Right atrium auricular region (tissue), 2 donors: Measurements from ENCODE around the gene PFDN1. TPM values are rescaled to one million over a fixed set of nuclear protein-coding genes. Genes with fewer than 3 reads are reported as not detected.

ENCODE experiments used
- DNase-seq: peaks from one replicate; pipeline ENCODE4 v3.0.0-alpha.2; 2019; ENCODE audit warnings: low spot score
- H3K27ac ChIP-seq, 2 donors: fragments of 200-600 bp; sonication (generic); 1 replicate in 1 of 2; 2 replicates in 1 of 2; pipeline ENCODE4 v1.5.1; 2016 to 2019
- H3K27me3 ChIP-seq, 2 donors: fragments of 200-600 bp; sonication (generic); one replicate each; pipeline versions ENCODE4 v1.5.1 to v1.6.0; 2017 to 2019
- H3K36me3 ChIP-seq: fragments of 200-600 bp; sonication (generic); one replicate; pipeline ENCODE4 v1.5.1; 2016
- H3K4me1 ChIP-seq, 2 donors: fragments of 200-600 bp; sonication (generic); one replicate each; pipeline versions ENCODE4 v1.5.1 to v1.6.0; 2017 to 2019
- H3K4me3 ChIP-seq, 2 donors: fragments of 200-600 bp; sonication (generic); 1 replicate in 1 of 2; 2 replicates in 1 of 2; pipeline ENCODE4 v1.5.1; 2017 to 2019; ENCODE audit warnings: mild to moderate bottlenecking in 1 of 2, moderate library complexity in 1 of 2
- H3K9me3 ChIP-seq, 2 donors: fragments of 200-600 bp; sonication (generic); one replicate each; pipeline ENCODE4 v1.5.1; 2019
- total RNA-seq, 2 donors: library from RNA; depleted of rRNA; stranded (reverse); fragments of >200 nt; gene quantifications; one replicate each; pipeline ENCODE4 v1.1.0, GENCODE V29; 2016
- TF ChIP-seq, protein P1 (sequence below), 2 donors: fragments of 200-600 bp; sonication (generic); IDR thresholded peaks; one replicate each; pipeline ENCODE4 v1.5.1; 2019; ENCODE audit warnings: antibody characterized with exemption in 2 of 2

Gene PFDN1
- total RNA-seq, 2 donors from 2014 or later = 80.4 to 123 TPM

DNA sequence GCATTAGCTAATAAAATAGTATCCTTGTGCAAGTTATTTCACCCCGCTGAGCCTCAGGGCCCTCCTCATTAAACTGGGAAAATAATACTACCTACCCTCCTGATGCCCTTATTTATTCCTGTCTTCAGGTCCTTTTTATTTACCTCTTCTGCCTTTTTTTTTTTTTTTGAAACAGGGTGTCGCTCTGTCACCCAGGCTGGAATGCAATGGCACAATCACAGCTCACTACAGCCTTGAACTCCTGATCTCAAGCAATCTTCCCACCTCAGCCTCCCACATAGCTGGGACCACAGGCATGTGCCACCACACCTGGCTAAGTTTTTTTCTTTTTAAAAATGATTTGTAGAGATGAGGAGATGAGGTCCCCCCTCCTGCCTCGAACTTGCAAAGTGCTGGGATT is 22.6 kb upstream of the PFDN1 start:
- Histone ChIP-seq H3K27me3 (no peaks in the 10 kb centered on the region), H3K9me3 (no peaks in the 10 kb centered on the region), H3K4me3 (no peak overlapping the region), H3K27ac (no peak overlapping the region), H3K4me1 (peaks cover 0 to 58% of the 10 kb centered on the region in 2 donors), H3K36me3 (no peaks in the 10 kb centered on the region)
- no peak for DNase-seq
- TF ChIP-seq, protein P1, sequence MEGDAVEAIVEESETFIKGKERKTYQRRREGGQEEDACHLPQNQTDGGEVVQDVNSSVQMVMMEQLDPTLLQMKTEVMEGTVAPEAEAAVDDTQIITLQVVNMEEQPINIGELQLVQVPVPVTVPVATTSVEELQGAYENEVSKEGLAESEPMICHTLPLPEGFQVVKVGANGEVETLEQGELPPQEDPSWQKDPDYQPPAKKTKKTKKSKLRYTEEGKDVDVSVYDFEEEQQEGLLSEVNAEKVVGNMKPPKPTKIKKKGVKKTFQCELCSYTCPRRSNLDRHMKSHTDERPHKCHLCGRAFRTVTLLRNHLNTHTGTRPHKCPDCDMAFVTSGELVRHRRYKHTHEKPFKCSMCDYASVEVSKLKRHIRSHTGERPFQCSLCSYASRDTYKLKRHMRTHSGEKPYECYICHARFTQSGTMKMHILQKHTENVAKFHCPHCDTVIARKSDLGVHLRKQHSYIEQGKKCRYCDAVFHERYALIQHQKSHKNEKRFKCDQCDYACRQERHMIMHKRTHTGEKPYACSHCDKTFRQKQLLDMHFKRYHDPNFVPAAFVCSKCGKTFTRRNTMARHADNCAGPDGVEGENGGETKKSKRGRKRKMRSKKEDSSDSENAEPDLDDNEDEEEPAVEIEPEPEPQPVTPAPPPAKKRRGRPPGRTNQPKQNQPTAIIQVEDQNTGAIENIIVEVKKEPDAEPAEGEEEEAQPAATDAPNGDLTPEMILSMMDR (IDR thresholded peaks at IDR 0.05) = no peak

DNA sequence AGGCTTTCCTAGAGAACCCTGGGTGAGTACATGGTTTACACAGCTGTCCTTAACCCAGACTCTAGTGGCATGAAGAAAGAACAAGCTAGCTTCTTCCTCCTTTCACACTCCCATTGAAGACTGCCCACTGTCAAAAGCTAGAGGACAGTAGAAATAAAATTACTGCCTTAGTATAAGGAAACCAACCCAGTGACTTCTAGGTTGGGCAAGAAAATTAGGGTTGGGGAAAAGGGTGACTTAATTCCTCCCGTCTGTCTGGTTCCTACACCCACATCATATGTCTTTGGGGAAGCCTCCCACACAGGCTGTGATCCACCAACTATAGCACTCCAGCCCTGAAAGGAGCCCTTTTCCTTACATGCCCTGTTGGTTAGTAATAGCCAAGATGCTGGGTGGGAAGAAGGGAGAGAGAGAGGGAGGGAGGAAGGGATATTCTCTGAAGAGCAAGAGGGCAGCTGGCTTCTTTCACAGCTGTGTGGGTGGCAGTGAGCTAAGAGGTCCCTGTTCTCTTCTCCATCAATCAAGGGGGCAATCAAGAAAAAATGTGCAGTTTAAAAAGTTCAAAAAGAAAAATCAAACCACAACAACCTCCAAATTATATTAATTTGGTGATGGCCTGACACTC is 21.8 kb upstream of the PFDN1 start:
- Histone ChIP-seq H3K9me3 (no peaks in the 10 kb centered on the region), H3K27me3 (no peaks in the 10 kb centered on the region), H3K4me1 (peaks cover 0 to 58% of the 10 kb centered on the region in 2 donors), H3K4me3 (no peak overlapping the region), H3K36me3 (no peaks in the 10 kb centered on the region), H3K27ac (no peak overlapping the region)
- no peak for DNase-seq
- TF ChIP-seq, protein P1 (IDR thresholded peaks at IDR 0.05) = no peak

DNA sequence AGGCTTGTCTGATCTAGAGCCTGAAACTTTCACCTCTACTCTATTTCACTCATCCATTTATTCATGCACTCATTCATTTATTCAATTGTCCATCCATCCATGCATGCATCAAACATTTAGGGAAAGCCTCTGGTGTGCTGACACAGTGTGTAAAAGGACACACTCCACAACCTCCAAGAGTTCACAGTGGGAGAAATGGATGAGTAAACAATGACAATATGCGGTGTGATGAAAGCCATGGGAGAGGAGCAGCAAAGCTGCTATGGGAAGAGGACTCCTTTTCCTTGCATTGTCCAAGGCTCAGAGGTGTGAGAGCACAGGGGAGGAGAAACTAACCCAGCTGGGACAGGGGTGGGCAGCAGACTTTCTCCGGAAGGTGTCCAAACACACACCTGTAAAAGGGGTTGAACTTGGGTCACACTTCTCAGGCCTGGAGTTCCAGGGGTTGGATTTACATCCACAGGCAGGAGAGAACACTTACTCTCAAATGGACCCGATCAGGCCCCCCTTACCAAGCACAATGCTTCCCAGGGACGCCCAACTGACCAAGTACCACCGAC is 21.2 kb upstream of the PFDN1 start:
- TF ChIP-seq, protein P1 (IDR thresholded peaks at IDR 0.05) = no peak
- no peaks in the 10 kb centered on the region for H3K9me3 ChIP-seq
- H3K4me3 ChIP-seq = no peak overlapping the region
- no peak overlapping the region for H3K27ac ChIP-seq
- peaks cover 0 to 52% of the 10 kb centered on the region in 2 donors for H3K4me1 ChIP-seq
- H3K27me3 ChIP-seq = no peaks in the 10 kb centered on the region
- H3K36me3 ChIP-seq = no peaks in the 10 kb centered on the region
- no peak for DNase-seq

DNA sequence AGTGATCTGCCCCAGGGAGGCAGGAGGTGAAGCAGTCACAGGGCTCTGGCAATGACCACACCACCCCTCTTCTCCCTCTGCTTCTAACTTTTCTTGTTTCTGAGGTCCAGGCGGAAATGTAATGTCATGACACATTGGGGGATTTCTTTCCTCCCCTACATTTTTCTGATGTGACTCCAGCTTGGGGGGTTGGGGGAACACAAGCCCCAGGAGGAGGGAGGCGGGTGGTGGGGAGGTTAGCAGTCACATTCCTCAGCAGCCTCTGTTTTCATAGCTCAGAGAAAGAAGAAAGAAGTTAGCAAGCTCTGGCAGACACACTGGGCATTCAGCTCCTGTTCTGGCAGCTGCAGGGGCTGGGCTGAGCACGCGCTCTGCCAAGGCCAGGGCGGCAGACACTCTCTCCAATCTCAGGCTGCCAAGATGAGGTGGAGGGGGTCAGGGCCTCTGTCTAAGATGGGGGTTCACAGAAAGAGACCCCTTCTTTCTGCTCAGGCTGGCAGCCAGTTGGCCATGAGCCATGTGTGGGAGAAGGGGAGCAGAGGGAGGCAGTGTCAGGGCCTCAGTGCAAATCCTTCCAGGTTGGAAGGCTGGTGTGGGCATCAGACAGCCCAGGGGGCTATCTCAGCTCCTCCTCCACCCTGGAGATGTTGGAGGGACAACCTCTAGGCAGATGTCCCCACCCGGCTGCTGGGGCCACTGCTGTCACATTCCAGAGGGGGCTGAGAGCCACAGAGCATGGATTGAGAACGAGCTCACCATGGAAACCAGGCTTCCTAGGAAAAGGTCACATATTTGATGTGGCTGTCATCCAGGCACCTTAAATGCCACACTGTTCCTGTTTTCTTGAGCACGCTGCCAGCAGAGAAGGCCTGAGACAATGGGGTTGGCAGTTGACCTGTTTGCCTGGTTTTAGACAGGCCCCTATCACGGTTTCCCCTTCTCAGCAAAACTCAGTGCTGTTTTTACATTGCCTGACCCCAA is 20.1 kb upstream of the PFDN1 start:
- no peaks in the 10 kb centered on the region for H3K27me3 ChIP-seq
- no peak overlapping the region for H3K4me3 ChIP-seq
- TF ChIP-seq, protein P1 (IDR thresholded peaks at IDR 0.05) = no peak
- DNase-seq = no peak
- no peaks in the 10 kb centered on the region for H3K36me3 ChIP-seq
- peak overlapping the region; percentile 73 to 78 for H3K27ac ChIP-seq
- peaks cover 0 to 45% of the 10 kb centered on the region in 2 donors for H3K4me1 ChIP-seq
- H3K9me3 ChIP-seq = no peaks in the 10 kb centered on the region

DNA sequence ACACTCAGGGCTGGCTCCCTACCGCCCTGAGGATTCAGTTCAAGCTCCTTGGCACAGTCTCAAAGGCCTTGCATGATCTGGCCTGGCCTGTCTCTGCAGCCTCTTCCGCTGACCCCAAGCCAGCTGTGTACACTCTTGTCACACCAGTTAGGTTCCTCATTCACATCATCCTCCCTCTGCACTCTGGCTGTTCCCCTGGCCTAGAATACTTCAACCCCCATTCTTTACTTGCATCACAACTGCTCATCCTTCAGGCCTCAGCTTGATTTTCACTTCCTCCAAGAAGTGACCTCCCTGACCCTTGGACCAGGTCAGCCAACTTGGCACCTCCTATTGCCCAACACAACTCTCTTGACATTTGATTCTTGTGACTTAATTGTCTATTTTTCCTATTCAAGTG is 18.9 kb upstream of the PFDN1 start:
- Histone ChIP-seq H3K9me3 (no peaks in the 10 kb centered on the region), H3K4me3 (no peak overlapping the region), H3K27ac (no peak overlapping the region), H3K36me3 (no peaks in the 10 kb centered on the region), H3K4me1 (peaks cover 0 to 39% of the 10 kb centered on the region in 2 donors), H3K27me3 (no peaks in the 10 kb centered on the region)
- TF ChIP-seq, protein P1 (IDR thresholded peaks at IDR 0.05) = no peak
- DNase-seq = peak; percentile 76
